Mesodermal cell (in vitro differentiated cells): Measurements from ENCODE around the gene RNF141.

Experiments used
- H3K27ac ChIP-seq: 2 replicates; pipeline ENCODE4 v1.7.0; 2013; ENCODE audit warnings: mild to moderate bottlenecking, low read depth, low read length, moderate library complexity; ENCODE audit not compliant: severe bottlenecking
- H3K36me3 ChIP-seq: 2 replicates; pipeline ENCODE4 v1.7.1; 2013; ENCODE audit warnings: mild to moderate bottlenecking, low read length, moderate library complexity; ENCODE audit not compliant: control insufficient read depth, insufficient read depth
- H3K4me1 ChIP-seq: one replicate; pipeline ENCODE4 v1.7.1; 2013; ENCODE audit warnings: mild to moderate bottlenecking, low read length; ENCODE audit not compliant: insufficient read depth, control insufficient read depth, poor library complexity, severe bottlenecking
- H3K4me3 ChIP-seq: 2 replicates; pipeline ENCODE4 v1.7.0; 2013; ENCODE audit warnings: low read length, control low read depth, mild to moderate bottlenecking; ENCODE audit not compliant: insufficient read depth, poor library complexity, severe bottlenecking; ENCODE audit errors: extremely low read depth
- H3K9me3 ChIP-seq: 2 replicates; pipeline ENCODE4 v1.7.1; 2013; ENCODE audit warnings: mild to moderate bottlenecking, low read length, moderate library complexity; ENCODE audit not compliant: control insufficient read depth
- WGBS, 2 experiments: methylation state at CpG; one replicate each; pipeline ENCODE4 v1.1.5; 2013; ENCODE audit warnings: missing lambda C conversion rate in 2 of 2; ENCODE audit not compliant: insufficient coverage in 2 of 2; 5-methylcytosine and 5-hydroxymethylcytosine counted together

The RNF141 gene

DNA sequence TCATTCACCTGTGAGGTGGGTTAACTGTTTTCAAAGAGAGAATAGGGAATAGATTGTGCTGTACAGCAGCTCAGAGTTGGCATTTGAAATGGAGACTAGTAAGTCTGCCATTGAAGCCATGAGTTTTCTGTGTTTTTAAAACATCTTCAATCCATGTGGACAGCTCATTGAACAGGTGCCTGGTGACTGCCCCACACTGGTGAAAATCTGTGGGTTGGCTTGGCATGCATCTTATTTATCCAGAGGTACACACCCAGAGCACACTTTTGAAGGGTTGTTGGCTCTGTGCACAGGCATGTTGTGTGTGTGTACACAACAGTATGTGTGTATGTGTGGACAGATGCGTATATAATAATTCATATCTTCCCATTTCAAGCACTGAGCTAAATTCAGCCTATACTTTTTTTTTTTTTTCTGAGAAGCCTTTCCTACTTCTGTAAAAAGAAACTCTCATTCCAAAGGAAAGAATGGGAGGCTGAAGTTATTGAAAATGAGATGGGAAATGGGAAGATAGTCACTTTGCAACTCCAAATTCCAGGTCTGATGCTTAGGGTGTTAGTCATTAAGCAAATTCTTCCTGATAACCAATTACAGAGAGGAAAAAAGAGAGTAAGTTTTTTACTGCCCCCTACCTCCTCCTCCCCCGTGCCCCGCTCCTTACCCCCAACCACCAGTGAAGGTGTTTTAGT, 34.5 kb upstream of the RNF141 start:
- WGBS, 2 experiments, result no CpG with 5 or more reads among the region's 3 CpGs
- Histone ChIP-seq H3K4me1 (peaks cover 35% of the 10 kb centered on the region), H3K27ac (no peak overlapping the region), H3K9me3 (no peaks in the 10 kb centered on the region), H3K4me3 (no peak overlapping the region), H3K36me3 (no peaks in the 10 kb centered on the region)

GRCh38 chr11:10573556-10573955, 32.6 kb upstream of the RNF141 start:
- Histone ChIP-seq H3K36me3 (no peaks in the 10 kb centered on the region), H3K4me3 (no peak overlapping the region), H3K4me1 (peaks cover 16% of the 10 kb centered on the region), H3K27ac (no peak overlapping the region), H3K9me3 (no peaks in the 10 kb centered on the region)
- WGBS, 2 experiments, result 83 to 87% methylated on average over 2 to 3 of the region's 3 CpGs

DNA sequence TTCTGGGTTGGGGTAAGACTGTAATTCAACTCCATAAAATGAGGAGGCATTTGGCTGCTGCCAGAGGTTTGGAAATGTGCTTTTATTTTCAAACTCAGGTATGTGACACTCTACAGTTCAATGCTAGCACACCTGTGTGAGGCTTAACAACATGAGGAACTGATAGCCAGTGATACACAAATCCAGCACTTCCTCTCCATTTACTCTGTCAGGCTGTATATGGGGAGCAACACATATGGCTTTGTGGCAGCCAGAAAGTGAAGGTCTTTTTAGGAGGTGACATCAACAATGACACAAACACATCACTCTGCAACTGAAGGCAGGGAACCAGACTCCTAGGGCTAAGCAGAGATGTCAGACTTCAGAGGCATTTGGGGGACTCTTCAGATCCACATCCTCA, 32.0 kb upstream of the RNF141 start:
- H3K4me1 ChIP-seq, result peaks cover 16% of the 10 kb centered on the region
- H3K9me3 ChIP-seq, result no peaks in the 10 kb centered on the region
- H3K4me3 ChIP-seq, result no peak overlapping the region
- no peak overlapping the region for H3K27ac ChIP-seq
- no peaks in the 10 kb centered on the region for H3K36me3 ChIP-seq

DNA sequence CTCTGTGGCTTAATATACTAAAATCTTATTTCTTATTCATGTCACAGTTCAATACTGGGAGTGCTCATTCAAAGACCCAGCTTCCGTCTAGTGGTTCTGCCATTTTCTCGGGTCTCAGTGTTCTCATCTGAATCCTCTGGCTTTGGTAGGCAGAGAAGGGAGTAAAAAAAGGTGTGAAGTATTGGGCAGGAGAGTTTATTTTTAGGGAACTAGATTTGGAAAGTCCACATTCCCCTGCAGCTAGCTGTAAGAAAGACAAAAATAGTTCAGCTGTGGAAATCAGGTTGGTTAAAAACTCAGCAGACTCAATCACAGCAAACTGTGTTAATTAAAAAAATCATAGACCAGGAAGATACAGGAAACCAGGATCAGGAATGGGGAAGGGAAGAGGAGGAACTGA, 31.5 kb upstream of the RNF141 start:
- no peaks in the 10 kb centered on the region for H3K36me3 ChIP-seq
- H3K4me3 ChIP-seq, result no peak overlapping the region
- H3K9me3 ChIP-seq, result no peaks in the 10 kb centered on the region
- H3K27ac ChIP-seq, result no peak overlapping the region
- peaks cover 16% of the 10 kb centered on the region for H3K4me1 ChIP-seq
- 92 to 100% methylated on average over 1 to 2 of the region's 2 CpGs for whole genome bisulfite sequencing, 2 experiments

GRCh38 chr11:10568486-10568941, 27.5 kb upstream of the RNF141 start, which contains the start of gene LYVE1:
TSS of gene LYVE1 (minus strand) at chr11:10568665. CDS start at chr11:10568532, 133 bp downstream.
- Histone ChIP-seq H3K4me3 (no peak within 1 kb of the TSS), H3K4me1 (no peaks in the 10 kb centered on the region), H3K36me3 (no peaks in the 10 kb centered on the region), H3K9me3 (no peaks in the 10 kb centered on the region), H3K27ac (no peak within 1 kb of the TSS)
- 82 to 85% methylated on average over 7 of the region's 7 CpGs for WGBS, 2 experiments

GRCh38 chr11:10567446-10567845, 26.5 kb upstream of the RNF141 start:
- Histone ChIP-seq H3K36me3 (no peaks in the 10 kb centered on the region), H3K27ac (no peak overlapping the region), H3K4me3 (no peak overlapping the region), H3K4me1 (no peaks in the 10 kb centered on the region), H3K9me3 (no peaks in the 10 kb centered on the region)
- WGBS, 2 experiments, result no CpG with 5 or more reads among the region's 2 CpGs

DNA sequence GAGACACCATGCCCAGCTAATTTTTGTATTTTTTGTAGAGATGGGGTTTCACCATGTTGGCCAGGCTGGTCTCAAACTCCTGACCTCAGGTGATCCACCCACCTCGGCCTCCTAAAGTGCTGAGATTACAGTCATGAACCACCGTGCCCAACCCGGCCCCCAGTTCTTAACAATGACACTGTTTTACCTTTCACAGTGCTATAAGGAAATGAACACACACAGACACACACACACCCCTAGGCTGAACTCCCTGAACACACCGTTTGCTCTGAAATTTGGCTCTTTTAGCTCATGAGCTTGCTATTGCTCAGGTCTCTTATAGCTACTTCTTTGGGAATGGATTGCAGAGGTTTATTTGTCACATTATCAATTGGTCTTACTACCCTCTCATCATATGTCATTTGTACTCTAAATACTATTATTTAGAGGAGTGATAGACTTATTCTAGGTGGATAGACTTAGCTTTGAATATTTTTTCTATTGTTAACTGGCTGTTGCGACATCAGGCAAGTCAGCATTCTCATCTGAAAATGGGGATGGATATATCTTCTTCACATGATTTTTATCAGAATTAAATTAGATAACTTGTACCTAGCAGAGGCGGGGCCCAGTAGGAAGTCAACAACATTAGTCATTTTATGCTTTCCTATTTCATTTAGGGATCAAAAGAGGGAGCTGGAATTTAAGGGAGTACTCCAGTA, 25.4 kb upstream of the RNF141 start:
- WGBS, 2 experiments, result 95 to 97% methylated on average over 3 of the region's 6 CpGs
- no peak overlapping the region for H3K4me3 ChIP-seq
- no peaks in the 10 kb centered on the region for H3K36me3 ChIP-seq
- no peaks in the 10 kb centered on the region for H3K4me1 ChIP-seq
- H3K27ac ChIP-seq, result no peak overlapping the region
- H3K9me3 ChIP-seq, result no peaks in the 10 kb centered on the region

DNA sequence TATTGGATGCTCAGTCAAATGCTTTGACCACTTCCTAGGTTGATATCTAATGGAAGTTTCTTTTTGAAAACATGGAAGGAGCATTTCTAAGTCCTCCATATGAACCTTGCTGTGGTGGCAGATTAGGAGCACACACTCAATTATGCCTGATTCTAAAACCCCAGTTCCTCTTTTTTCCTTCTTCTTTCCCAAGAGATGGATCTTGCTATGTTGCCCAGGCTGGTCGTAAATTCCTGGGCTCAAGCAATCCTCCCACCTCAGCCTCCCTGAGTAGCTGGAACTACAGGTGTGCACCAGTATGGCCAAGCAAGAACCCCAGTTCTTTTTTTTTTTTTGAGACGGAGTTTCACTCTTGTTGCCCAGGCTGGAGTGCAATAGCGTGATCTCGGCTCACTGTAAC, 24.5 kb upstream of the RNF141 start:
- no peaks in the 10 kb centered on the region for H3K36me3 ChIP-seq
- 93 to 100% methylated on average over 4 of the region's 4 CpGs for WGBS, 2 experiments
- no peak overlapping the region for H3K4me3 ChIP-seq
- H3K27ac ChIP-seq, result no peak overlapping the region
- no peaks in the 10 kb centered on the region for H3K4me1 ChIP-seq
- no peaks in the 10 kb centered on the region for H3K9me3 ChIP-seq

DNA sequence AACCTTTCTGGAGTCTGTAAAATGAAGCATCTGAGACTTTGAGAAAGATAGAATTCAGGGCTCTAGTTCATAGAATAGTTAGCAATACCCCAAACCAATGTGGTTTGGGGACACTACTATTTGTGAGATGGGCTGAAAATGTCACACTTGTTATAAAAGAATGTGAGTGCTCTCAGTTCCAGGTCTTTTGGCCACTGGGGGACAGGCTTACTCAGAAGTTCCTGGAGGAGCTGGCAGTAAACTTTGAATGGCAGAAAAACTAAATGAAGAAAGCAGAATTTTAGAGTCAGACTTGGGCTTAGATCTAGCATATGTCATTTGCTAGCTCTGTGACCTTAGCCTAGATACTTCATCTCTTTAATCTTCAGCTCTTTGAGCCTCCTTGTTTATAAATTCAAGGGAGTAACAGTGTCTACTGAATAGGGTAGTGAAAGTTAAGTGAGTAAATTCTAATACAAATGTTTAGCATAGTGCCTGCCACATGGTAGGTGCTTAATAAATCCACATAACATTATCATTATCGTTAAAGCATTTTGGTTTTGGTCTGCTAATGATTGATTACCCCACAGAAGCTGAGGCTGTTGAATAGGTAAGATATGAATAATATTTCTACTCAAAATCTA, 23.8 kb upstream of the RNF141 start:
- WGBS, 2 experiments, result no CpG with 5 or more reads among the region's 1 CpG
- no peak overlapping the region for H3K4me3 ChIP-seq
- no peaks in the 10 kb centered on the region for H3K36me3 ChIP-seq
- no peak overlapping the region for H3K27ac ChIP-seq
- H3K9me3 ChIP-seq, result no peaks in the 10 kb centered on the region
- H3K4me1 ChIP-seq, result no peaks in the 10 kb centered on the region

GRCh38 chr11:10564030-10564429, 23.0 kb upstream of the RNF141 start:
- Histone ChIP-seq H3K4me3 (no peak overlapping the region), H3K4me1 (no peaks in the 10 kb centered on the region), H3K9me3 (no peaks in the 10 kb centered on the region), H3K36me3 (no peaks in the 10 kb centered on the region), H3K27ac (no peak overlapping the region)
- 87 to 93% methylated on average over 2 to 3 of the region's 3 CpGs for WGBS, 2 experiments

GRCh38 chr11:10561947-10562346, 21.0 kb upstream of the RNF141 start:
- WGBS, 2 experiments, result 91 to 100% methylated on average over 1 of the region's 1 CpG
- Histone ChIP-seq H3K4me3 (no peak overlapping the region), H3K27ac (no peak overlapping the region), H3K36me3 (no peaks in the 10 kb centered on the region), H3K9me3 (no peaks in the 10 kb centered on the region), H3K4me1 (no peaks in the 10 kb centered on the region)
